ENCODE measurements around the gene ADCY2.

The ADCY2 gene

DNA sequence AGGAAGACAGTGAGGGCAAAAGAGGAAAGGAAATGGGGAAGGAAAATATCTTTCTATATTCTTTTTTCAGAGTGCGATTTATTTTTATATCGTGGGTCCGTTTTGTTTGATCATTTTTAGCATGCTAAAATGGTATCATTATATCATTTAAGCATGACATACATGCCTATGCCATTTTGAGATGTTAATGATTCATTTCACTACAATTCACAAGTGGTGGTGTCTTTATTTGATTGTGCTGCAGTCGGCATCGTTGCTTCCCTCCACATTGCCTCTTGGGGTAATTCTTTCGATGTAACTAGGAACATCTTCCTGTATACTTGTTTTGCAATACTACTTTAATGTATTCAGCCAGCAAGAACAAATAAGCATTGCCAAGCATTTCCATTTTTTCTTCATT lies 309.8 kb downstream of the ADCY2 start:
- no peak for DNase-seq (ENCODE audit: extremely low read depth, low read depth)
- TF ChIP-seq CTCF (IDR thresholded peaks at IDR 0.05; ENCODE audit: low read depth, low read length, missing control alignments), result no peak
- H3K4me3 ChIP-seq (replicated peaks; ENCODE audit: low read depth, low read length), result no peak overlapping the region

GRCh38 chr5:7706256-7706655 lies 310.3 kb downstream of the ADCY2 start:
- TF ChIP-seq CTCF (IDR thresholded peaks at IDR 0.05; ENCODE audit: low read depth, low read length, missing control alignments), result no peak
- DNase-seq (ENCODE audit: extremely low read depth, low read depth), result no peak
- H3K4me3 ChIP-seq (replicated peaks; ENCODE audit: low read depth, low read length), result no peak overlapping the region

GRCh38 chr5:7714119-7714518 lies 318.2 kb downstream of the ADCY2 start:
- DNase-seq (ENCODE audit: extremely low read depth, low read depth), result no peak
- TF ChIP-seq CTCF (IDR thresholded peaks at IDR 0.05; ENCODE audit: low read depth, low read length, missing control alignments), result no peak
- no peak overlapping the region for H3K4me3 ChIP-seq (replicated peaks; ENCODE audit: low read depth, low read length)

- no peak for DNase-seq (ENCODE audit: extremely low read depth, low read depth)
- no peak for TF ChIP-seq CTCF (IDR thresholded peaks at IDR 0.05; ENCODE audit: low read depth, low read length, missing control alignments)
- H3K4me3 ChIP-seq (replicated peaks; ENCODE audit: low read depth, low read length), result no peak overlapping the region
Observed at GRCh38 chr5:7714697-7715096, 318.8 kb downstream of the ADCY2 start.

DNA sequence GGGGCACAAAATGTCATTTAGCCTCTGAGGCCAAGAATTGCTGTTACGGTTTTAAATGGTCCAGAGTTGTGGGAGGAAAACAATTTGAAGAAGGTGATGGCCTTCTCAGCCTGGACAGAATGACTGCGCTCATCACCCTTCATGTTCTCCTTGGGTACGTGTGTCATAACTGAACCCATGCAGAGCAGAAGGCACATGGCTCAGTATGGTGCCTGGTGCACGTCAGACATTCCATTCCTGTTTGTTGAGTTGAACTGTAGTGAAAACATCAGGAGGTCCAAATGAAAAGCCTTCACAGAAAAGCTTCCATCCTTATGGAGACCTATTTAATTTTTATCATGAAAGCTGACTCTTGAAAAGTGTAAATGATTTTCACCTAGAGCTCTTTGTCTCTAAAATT lies 321.8 kb downstream of the ADCY2 start:
- no peak for TF ChIP-seq CTCF (IDR thresholded peaks at IDR 0.05; ENCODE audit: low read depth, low read length, missing control alignments)
- H3K4me3 ChIP-seq (replicated peaks; ENCODE audit: low read depth, low read length), result no peak overlapping the region
- no peak for DNase-seq (ENCODE audit: extremely low read depth, low read depth)

- no peak for DNase-seq (ENCODE audit: extremely low read depth, low read depth)
- TF ChIP-seq CTCF (IDR thresholded peaks at IDR 0.05; ENCODE audit: low read depth, low read length, missing control alignments), result no peak
- no peak overlapping the region for H3K4me3 ChIP-seq (replicated peaks; ENCODE audit: low read depth, low read length)
Observed at GRCh38 chr5:7728076-7728475, 332.1 kb downstream of the ADCY2 start.

GRCh38 chr5:7741415-7742065 lies 345.6 kb downstream of the ADCY2 start:
- no peak overlapping the region for H3K4me3 ChIP-seq (replicated peaks; ENCODE audit: low read depth, low read length)
- no peak for TF ChIP-seq CTCF (IDR thresholded peaks at IDR 0.05; ENCODE audit: low read depth, low read length, missing control alignments)
- DNase-seq (ENCODE audit: extremely low read depth, low read depth), result no peak
